GM18907 (cell line): ENCODE results near the gene ACP7.

Experiments
- ATAC-seq: cut with Tn5 transposase; IDR thresholded peaks from one replicate; pipeline ENCODE4 v1.9.1; 2021; ENCODE audit warnings: mild to moderate bottlenecking, moderate library complexity; ENCODE audit not compliant: unreplicated experiment

Gene ACP7

GRCh38 chr19:39146686-39147450, 62.7 kb downstream of the ACP7 start:
- ATAC-seq, result no peak

- ATAC-seq, result no peak
These were observed 63.3 kb downstream of the ACP7 start for GRCh38 chr19:39147480-39147879.

- ATAC-seq, result no peak
These were observed 64.9 kb downstream of the ACP7 start for GRCh38 chr19:39148939-39149529.

GRCh38 chr19:39150235-39150634, 66.1 kb downstream of the ACP7 start:
- no peak for ATAC-seq

GRCh38 chr19:39150807-39151600, 66.8 kb downstream of the ACP7 start:
- ATAC-seq, result no peak

DNA sequence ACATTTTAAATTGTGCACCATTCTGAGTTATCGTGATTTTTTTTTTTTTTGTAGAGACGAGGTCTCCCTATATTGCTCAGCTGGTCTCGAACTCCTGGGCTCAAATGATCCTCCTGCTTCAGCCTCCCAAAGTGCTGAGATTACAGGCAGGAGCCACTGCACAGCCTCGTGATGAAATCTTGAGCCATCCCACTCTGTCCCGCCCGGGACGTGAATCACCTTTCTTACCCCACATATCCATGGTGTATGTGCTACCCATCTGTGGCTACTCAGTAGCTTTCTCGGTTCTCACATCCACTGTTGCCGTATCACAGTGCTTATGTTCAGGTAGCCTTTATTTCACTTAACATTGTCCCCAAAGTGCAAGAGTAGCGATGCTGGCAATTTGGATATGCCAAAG, 67.9 kb downstream of the ACP7 start:
- ATAC-seq, result no peak

- no peak for ATAC-seq
These were observed 70.0 kb downstream of the ACP7 start for GRCh38 chr19:39154100-39154628.

GRCh38 chr19:39154629-39155100, 70.5 kb downstream of the ACP7 start:
- no peak for ATAC-seq

DNA sequence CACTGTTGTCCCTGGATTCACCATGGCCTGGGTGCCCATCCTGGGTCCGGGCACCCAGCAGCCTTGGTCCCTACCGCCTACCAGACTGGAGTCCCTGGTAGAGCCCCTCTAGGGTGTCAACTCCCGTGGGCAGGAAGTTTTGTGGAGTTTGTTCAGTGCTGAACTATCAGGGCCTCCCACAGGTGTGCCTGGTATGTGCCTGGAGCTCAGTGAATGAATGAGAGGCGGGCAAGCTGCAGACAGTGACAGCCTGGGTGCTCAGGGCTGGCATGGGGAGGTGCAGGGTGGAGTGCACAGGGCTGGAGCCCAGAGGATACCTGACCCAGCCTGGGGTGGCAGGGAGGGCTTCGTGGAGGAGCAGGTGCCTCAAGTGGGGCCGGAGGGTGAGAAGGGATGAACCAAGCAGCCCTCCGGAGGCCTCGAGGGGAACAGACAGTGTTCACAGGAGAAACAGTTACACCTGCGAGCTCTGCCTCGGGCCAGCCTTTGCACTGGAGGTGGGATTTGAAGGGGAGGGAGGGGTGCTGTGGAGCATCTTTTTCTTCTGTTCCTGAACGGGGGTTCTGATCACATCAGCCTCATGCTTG, 71.0 kb downstream of the ACP7 start:
- ATAC-seq, result no peak

DNA sequence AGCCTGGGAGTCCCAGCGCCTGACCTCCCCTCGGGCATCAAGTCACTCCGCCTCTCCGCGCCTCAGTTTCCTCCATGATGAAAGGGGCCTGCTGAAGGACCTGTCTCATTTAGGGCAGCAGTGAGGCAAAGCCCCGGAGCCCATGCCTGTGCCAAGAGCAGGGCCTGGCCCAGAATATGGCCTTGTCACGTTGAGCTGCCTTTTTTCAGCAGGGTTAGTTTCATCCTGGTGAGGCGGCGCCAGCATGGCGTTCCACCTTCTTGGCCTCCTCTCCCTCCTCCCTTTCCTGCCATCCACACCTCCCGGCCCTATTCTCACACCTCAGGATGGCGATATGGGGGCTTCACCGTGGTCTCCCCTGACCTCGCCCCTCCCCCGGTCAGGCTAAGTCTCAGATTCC, 71.6 kb downstream of the ACP7 start:
- ATAC-seq, result no peak

GRCh38 chr19:39156326-39157230, 72.4 kb downstream of the ACP7 start:
- no peak for ATAC-seq

- no peak for ATAC-seq
These were observed 73.3 kb downstream of the ACP7 start for GRCh38 chr19:39157275-39157996.

- no peak for ATAC-seq
These were observed 73.8 kb downstream of the ACP7 start for GRCh38 chr19:39157997-39158389.

DNA sequence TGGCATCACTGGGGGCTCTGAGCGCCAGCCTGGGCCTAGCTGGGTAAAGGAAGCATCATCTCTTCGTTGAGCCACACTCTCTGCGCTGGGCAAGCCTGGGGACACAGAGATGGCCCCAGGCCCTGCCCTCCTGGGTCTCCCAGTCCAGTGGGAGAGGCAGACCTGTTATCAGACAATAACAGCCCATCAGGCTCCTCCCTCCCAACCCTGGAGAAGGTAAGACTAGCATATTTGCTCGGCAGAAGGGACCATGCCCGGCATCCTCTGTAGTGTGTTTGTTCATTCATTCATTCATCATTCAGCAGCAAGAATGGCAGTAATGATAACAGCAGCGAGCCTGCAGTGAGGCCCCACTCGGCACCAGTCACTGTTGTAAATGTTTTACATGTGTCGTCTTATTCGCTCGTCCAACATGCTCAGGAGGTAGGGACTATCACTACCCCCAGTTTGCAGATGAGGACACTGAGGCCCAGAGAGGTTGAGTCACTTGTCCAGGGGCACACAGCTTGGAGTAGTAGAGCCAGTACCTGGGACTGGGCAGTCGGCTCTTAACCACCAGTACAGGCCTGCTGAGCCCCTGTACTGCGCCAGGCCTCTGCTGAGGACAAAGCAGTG, 74.6 kb downstream of the ACP7 start:
- no peak for ATAC-seq

DNA sequence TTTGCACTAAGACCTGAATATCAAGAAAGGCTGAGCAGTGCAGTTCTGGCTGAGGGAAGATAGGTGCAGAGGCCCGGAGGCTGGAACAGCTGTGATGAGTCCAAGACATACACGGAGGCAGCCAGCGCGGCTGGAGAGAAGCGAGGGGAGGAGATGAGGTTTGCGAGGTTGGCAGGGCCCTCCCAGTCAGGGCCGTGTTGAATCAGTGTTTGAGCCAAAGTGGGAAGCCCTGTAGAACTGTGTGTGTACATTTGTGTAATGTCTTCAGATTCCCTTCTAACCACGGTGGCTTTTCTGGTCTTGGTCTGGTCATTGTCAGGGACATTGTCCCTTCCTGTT, 76.3 kb downstream of the ACP7 start:
- no peak for ATAC-seq
